HepG2 (cell line): ENCODE data around the gene ASB3. TPM values are rescaled to one million over a fixed set of nuclear protein-coding genes. Genes with fewer than 3 reads are reported as not detected.

Source experiments
- ATAC-seq: fragments of 200-7000 bp; cut with Tn5 transposase; 3 replicates; pipeline ENCODE4 v1.9.1; 2020; ENCODE audit warnings: mild to moderate bottlenecking, moderate library complexity
- BruUV-seq: library from RNA; stranded (reverse); fragments of 400-500 nt; replicated peaks from 2 replicates; lab custom pipeline; 2021; lab: Mats Ljungman, UMichigan
- CTCF ChIA-PET: fragments of 300-600 bp; formaldehyde crosslinking; extraction: SDS; loops from one replicate; lab custom pipeline; 2021; ENCODE audit warnings: low total read pairs, inconsistent platforms, low intra/inter-chr PET ratio; lab: Yijun Ruan, JAX
- POLR2A ChIA-PET: fragments of 350-600 bp; sonication (Branson Sonifier 250); formaldehyde crosslinking; loops from one replicate; lab custom pipeline; 2020; ENCODE audit warnings: antibody characterized with exemption, inconsistent platforms; lab: Yijun Ruan, JAX
- DNase-seq: peaks from one replicate; pipeline ENCODE4 v3.0.0-alpha.2; 2015; ENCODE audit warnings: low spot score
- FAIRE-seq: peaks from 3 replicates; lab custom pipeline; 2011; peaks lifted over from hg19 to GRCh38; lab: Jason Lieb, UNC
- H2AFZ ChIP-seq: one replicate; pipeline ENCODE4 v1.6.1; 2011; ENCODE audit warnings: low read length, inconsistent platforms
- H3K27ac ChIP-seq: fragments of 300-600 bp; 3 replicates; pipeline ENCODE4 v1.8.0; 2011; ENCODE audit warnings: mixed run types, mild to moderate bottlenecking, mixed read lengths, low read length, inconsistent platforms; ENCODE audit not compliant: insufficient read depth; ENCODE audit errors: extremely low read length
- H3K27me3 ChIP-seq, 2 experiments: fragments of 200-600 bp in 1 of 2; 2 replicates in 1 of 2; 3 replicates in 1 of 2; pipeline versions ENCODE4 v1.6.0 to v1.8.0; 2011; ENCODE audit warnings: low read length in 2 of 2, mild to moderate bottlenecking in 2 of 2, moderate library complexity in 2 of 2, inconsistent platforms in 1 of 2; ENCODE audit not compliant: insufficient read depth in 2 of 2, control insufficient read depth in 1 of 2
- H3K36me3 ChIP-seq, 2 experiments: fragments of 200-600 bp in 1 of 2; replicated peaks in 1 of 2; 2 replicates in 1 of 2; 3 replicates in 1 of 2; pipeline versions ENCODE4 v1.5.1 to v1.8.0; 2011; ENCODE audit warnings: low read length in 2 of 2, inconsistent platforms in 1 of 2; ENCODE audit not compliant: insufficient read depth in 2 of 2, control insufficient read depth in 1 of 2
- H3K4me1 ChIP-seq: 2 replicates; pipeline ENCODE4 v1.5.1; 2012; ENCODE audit warnings: low read length, inconsistent platforms; ENCODE audit not compliant: insufficient read depth
- H3K4me2 ChIP-seq: 2 replicates; pipeline ENCODE4 v1.6.0; 2011; ENCODE audit warnings: low read depth, low read length, inconsistent platforms
- H3K4me3 ChIP-seq, 3 experiments: fragments of 200-600 bp in 1 of 3; sonication (generic), shearing (Covaris generic) in 1 of 3; replicated peaks in 1 of 3; 2 replicates each; pipeline ENCODE4 v1.5.1; 2011 to 2016; ENCODE audit warnings: low read length in 3 of 3, inconsistent platforms in 2 of 3, low read depth in 2 of 3, mild to moderate bottlenecking in 2 of 3, control low read depth in 1 of 3, mixed read lengths in 1 of 3; ENCODE audit not compliant: insufficient read depth in 1 of 3
- H3K79me2 ChIP-seq: one replicate; pipeline ENCODE4 v1.6.1; 2011; ENCODE audit warnings: low read length, inconsistent platforms; ENCODE audit not compliant: insufficient read depth
- H3K9ac ChIP-seq: 2 replicates; pipeline ENCODE4 v1.6.0; 2011; ENCODE audit warnings: mild to moderate bottlenecking, low read depth, low read length, inconsistent platforms; ENCODE audit not compliant: insufficient read depth
- H3K9me3 ChIP-seq: 2 replicates; pipeline ENCODE4 v1.5.1; 2012; ENCODE audit warnings: mild to moderate bottlenecking, low read length
- H4K20me1 ChIP-seq: 2 replicates; pipeline ENCODE4 v1.6.0; 2011; ENCODE audit warnings: inconsistent platforms, mild to moderate bottlenecking, low read length, moderate library complexity; ENCODE audit not compliant: insufficient read depth
- CBX1 ChIP-seq: IDR thresholded peaks from one replicate; pipeline ENCODE4 v1.6.1; 2016; ENCODE audit warnings: antibody characterized with exemption, low read depth
- HMG20A ChIP-seq: IDR thresholded peaks from 2 replicates; pipeline ENCODE4 v1.6.1; 2016; ENCODE audit warnings: borderline replicate concordance
- NFRKB ChIP-seq: fragments of 450-650 bp; IDR thresholded peaks from 2 replicates; pipeline ENCODE4 v1.6.1; 2017
- RXRB ChIP-seq: IDR thresholded peaks from 2 replicates; pipeline ENCODE4 v1.6.1; 2016; ENCODE audit warnings: borderline replicate concordance, missing genetic modification reagents, missing compliant biosample characterization
- SALL1 ChIP-seq: sonication (generic); formaldehyde crosslinking; IDR thresholded peaks from 2 replicates; pipeline ENCODE4 v1.8.0; 2022; ENCODE audit warnings: mild to moderate bottlenecking, missing genetic modification reagents
- TFE3 ChIP-seq: IDR thresholded peaks from 2 replicates; pipeline ENCODE4 v1.6.1; 2016
- ZNF33B ChIP-seq: sonication (generic); formaldehyde crosslinking; IDR thresholded peaks from 2 replicates; pipeline ENCODE4 v1.5.1; 2020; ENCODE audit warnings: mild to moderate bottlenecking, missing genetic modification reagents
- WGBS: methylation state at CpG from one replicate; pipeline ENCODE4 v1.1.6; 2017; ENCODE audit warnings: low lambda C conversion rate; 5-methylcytosine and 5-hydroxymethylcytosine counted together
- in situ Hi-C: cut with HindIII; loops from 2 replicates; pipeline ENCODE4 v1.10.0; 2017; ENCODE audit warnings: low pct_unique_long_range_greater_than_20kb; ENCODE audit not compliant: extremely low pct_ligation_motif_present
- intact Hi-C: fragments of 100-400 bp; cut with micrococcal nuclease; formaldehyde crosslinking; loops from one replicate; pipeline ENCODE4 v1.10.0; 2022; ENCODE audit not compliant: unreplicated experiment
- polyA plus RNA-seq, 8 experiments: library from polyadenylated mRNA; depleted of rRNA in 3 of 8; stranded (reverse) in 7 of 8; unstranded in 1 of 8; fragments of >200 nt; fragmentation: Illumina TruSeq in 4 of 8; extraction: Trizol in 4 of 8; gene quantifications; 2 replicates each; pipeline versions ENCODE4 v1.2.1 to v1.2.3, GENCODE V29; 2011 to 2016; ENCODE audit warnings: low read depth in 4 of 8, missing spikeins in 1 of 8, mixed read lengths in 1 of 8; ENCODE audit not compliant: insufficient read depth in 1 of 8
- total RNA-seq, 5 experiments: library from RNA; depleted of rRNA; stranded (reverse); fragments of >200 nt; fragmentation: Illumina TruSeq; extraction: Trizol; gene quantifications; 2 replicates each; pipeline ENCODE4 v1.2.3, GENCODE V29; 2016; ENCODE audit warnings: low read depth in 1 of 5

The ASB3 gene
- total and polyA plus RNA-seq, 2 of the 13 experiments (the other 11 are each of a cell fraction or from before 2014, with no cell fraction given) = 40.1 to 41.8 TPM

DNA sequence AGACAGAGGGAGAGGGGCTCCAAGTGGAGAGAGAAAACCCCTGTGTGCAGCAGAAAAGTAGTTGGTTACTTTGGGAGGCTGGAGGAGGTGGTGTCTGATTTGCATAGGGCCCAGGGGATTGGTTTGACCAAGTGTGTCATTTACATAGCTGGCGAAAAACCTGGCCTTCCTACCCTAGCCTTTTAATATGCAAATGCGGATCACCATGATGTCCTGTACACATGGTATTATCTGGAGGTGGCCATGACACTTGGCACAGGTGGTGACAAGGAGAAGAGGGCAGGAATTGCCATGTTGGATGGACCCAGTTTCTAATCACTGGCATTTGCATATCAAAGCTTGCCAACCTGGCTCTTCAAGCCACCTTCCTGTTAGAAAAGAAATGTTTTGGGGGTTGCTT, 140.0 kb downstream of the ASB3 start:
- 40% methylated on average over 2 of the region's 2 CpGs for WGBS
- POLR2A ChIA-PET = no interaction called here
- no peak overlapping the region for H3K27ac ChIP-seq

GRCh38 chr2:53641290-53641689, 145.5 kb downstream of the ASB3 start:
- H3K36me3 ChIP-seq = no peaks in the 10 kb centered on the region
- TF ChIP-seq CBX1 = no peak
- TF ChIP-seq TFE3 (CRISPR knock-in tag) = no peak
- no peak for TF ChIP-seq SALL1 (CRISPR knock-in tag)
- CTCF ChIA-PET = no interaction called here
- H3K9ac ChIP-seq = no peak overlapping the region
- DNase-seq (no peak), ATAC-seq (no peak), FAIRE-seq (no peak)
- H3K27me3 ChIP-seq = no peaks in the 10 kb centered on the region; a peak in 1 of 5 replicates
- no peaks in the 10 kb centered on the region for H3K79me2 ChIP-seq
- H3K4me3 ChIP-seq = no peak overlapping the region
- in situ Hi-C loops (no loop called here), intact Hi-C loops (no loop called here)
- no TSS peak for BruUV-seq
- H4K20me1 ChIP-seq = no peaks in the 10 kb centered on the region
- H3K9me3 ChIP-seq = no peaks in the 10 kb centered on the region
- H2AFZ ChIP-seq = no peak overlapping the region
- POLR2A ChIA-PET = no interaction called here
- WGBS = 44% methylated on average over 7 of the region's 7 CpGs
- no peaks in the 10 kb centered on the region for H3K4me1 ChIP-seq
- H3K4me2 ChIP-seq = no peak overlapping the region
- no peak overlapping the region for H3K27ac ChIP-seq

More for the DNA sequence above, 140.0 kb downstream of the ASB3 start:
- Histone ChIP-seq H3K36me3 (no peaks in the 10 kb centered on the region), H3K9me3 (no peaks in the 10 kb centered on the region), H4K20me1 (no peaks in the 10 kb centered on the region), H3K79me2 (no peaks in the 10 kb centered on the region), H3K4me3 (no peak overlapping the region), H3K4me2 (no peak overlapping the region), H2AFZ (no peak overlapping the region), H3K9ac (no peak overlapping the region), H3K4me1 (no peaks in the 10 kb centered on the region), H3K27me3 (no peaks in the 10 kb centered on the region)
- DNase-seq = no peak
- intact Hi-C loops = no loop called here
- BruUV-seq = no TSS peak
- no peak for TF ChIP-seq HMG20A (CRISPR knock-in tag)
- no peak for TF ChIP-seq ZNF33B (CRISPR knock-in tag)
- TF ChIP-seq NFRKB = no peak
- no peak for TF ChIP-seq RXRB (CRISPR knock-in tag)
- no peak for FAIRE-seq
- ATAC-seq = no peak
- CTCF ChIA-PET = no interaction called here
- in situ Hi-C loops = no loop called here
